ENCODE data around the gene IFFO2.

GRCh38 chr1:18919197-18919905, 37.1 kb downstream of the IFFO2 start:
- TF ChIP-seq MAX (IDR thresholded peaks at IDR 0.05): no peak
- TF ChIP-seq ZBTB33 (IDR thresholded peaks at IDR 0.05): no peak
- no peak for TF ChIP-seq CTCF (IDR thresholded peaks at IDR 0.05; ENCODE audit: low read depth, low read length, missing input control)
- TF ChIP-seq RAD21 (IDR thresholded peaks at IDR 0.05): no peak

Data from liver (tissue), 3 donors.